ENCODE measurements around the gene MRPL19.
A peak's percentile ranks its signal among the peaks of the same experiment; 100 is the strongest.

MRPL19 gene

GRCh38 chr2:75616406-75616805 is 30.2 kb upstream of the MRPL19 start:
- no peak for DNase-seq (ENCODE audit: low spot score)

- no peak for DNase-seq (ENCODE audit: low spot score)
These were observed 29.6 kb upstream of the MRPL19 start for GRCh38 chr2:75616933-75617332.

- no peak for DNase-seq (ENCODE audit: low spot score)
These were observed 26.4 kb upstream of the MRPL19 start for GRCh38 chr2:75619956-75620740.

- no peak for DNase-seq (ENCODE audit: low spot score)
These were observed 25.4 kb upstream of the MRPL19 start for GRCh38 chr2:75621228-75621627.

- DNase-seq (ENCODE audit: low spot score), result no peak
These were observed 24.1 kb upstream of the MRPL19 start for GRCh38 chr2:75622500-75622899.

DNA sequence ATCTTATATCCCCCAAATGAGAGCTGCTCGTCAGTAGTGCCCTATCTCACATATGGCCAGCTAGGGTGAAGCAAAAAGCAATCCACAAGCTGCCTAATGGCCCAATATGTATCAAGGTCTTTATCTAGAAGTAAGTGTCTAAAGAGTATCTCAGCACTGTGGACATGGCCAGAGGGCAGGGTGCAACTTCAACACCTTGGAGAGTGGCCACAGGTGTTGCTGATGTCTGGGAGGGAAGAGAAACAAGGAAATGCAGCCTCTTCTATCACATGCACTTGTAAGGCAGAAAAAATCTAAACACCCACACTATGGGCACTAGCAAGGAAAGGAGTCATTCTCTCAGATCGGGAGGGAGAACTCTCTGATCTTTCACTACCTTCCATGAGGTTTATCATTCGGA is 23.7 kb upstream of the MRPL19 start:
- no peak for DNase-seq (ENCODE audit: low spot score)

DNA sequence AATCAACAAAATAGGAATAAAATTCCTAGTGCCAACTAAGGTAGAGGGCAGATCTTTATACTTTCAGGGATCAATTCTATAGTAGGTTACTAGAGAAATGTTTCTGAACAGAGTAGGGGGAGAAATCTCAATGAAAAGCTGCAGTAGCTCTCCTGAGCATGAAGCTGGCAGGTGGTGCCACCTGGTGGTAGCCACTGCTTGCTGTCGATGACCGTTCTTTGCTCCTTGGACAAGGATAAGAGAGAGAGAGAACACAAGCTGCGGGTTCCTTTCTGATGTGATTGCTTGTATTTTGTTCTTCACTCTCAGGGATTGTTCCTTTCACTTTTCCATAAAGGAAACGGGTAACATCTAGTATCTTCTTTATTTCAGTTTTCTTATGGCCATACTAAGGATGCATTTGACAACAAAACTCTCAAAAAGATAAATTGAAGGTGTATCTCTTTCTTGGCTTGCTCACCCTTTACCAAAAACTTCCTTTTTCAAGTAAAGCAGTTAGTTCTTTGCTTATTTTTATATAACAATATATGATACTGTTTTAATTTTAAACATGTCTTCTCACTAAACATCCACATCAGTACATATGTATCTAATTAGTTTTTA is 18.6 kb upstream of the MRPL19 start:
- peak; percentile 35 for DNase-seq (ENCODE audit: low spot score)

DNA sequence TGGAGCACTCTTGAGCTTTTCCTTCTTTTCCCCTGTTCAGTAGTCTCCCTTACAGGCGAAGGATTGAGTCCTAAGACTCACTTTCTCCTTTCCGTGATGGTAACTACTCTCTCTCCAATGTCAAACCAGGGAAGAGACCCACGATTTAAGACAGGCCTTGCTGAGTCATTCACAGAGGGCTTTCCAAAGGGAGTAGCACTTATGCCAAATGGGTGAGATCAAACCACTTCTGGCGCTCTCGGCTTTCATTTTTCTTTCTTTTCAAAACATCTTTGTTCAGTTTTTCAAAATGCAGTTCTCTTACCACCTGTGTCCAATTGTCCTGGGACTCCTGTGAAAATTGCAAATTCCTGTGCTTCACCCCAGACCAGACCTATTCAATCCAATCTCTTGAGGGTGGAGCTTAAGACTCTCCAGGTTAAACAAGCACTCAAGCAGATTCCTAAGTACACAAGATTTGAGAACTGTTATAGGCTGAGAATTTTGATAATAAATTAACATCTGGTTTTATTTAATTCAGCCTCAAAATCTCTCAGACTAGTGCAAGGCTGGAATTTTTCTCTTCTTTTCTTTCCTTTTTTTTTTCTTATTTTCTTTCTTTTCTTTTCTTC is 14.4 kb upstream of the MRPL19 start:
- DNase-seq (ENCODE audit: low spot score), result no peak

DNA sequence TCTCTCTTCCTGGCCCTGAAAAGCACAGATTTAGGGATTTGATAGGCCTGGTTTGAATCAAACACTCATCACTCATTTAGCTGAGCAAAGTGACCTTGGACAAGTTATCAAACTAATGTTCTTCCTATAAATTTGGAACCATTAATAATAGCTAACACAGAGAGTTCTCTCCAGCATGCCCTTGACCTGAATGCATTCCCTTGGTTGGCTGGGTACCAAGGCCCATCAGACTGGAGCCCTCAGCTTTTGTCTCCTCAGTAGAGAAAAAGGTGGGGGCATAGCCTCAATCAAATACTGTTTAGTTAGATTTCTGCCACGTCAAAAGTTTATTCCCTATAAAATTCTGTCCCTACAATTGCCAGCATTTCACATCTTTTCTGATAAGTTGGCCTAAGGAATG is 13.8 kb upstream of the MRPL19 start:
- DNase-seq (ENCODE audit: low spot score), result no peak

DNA sequence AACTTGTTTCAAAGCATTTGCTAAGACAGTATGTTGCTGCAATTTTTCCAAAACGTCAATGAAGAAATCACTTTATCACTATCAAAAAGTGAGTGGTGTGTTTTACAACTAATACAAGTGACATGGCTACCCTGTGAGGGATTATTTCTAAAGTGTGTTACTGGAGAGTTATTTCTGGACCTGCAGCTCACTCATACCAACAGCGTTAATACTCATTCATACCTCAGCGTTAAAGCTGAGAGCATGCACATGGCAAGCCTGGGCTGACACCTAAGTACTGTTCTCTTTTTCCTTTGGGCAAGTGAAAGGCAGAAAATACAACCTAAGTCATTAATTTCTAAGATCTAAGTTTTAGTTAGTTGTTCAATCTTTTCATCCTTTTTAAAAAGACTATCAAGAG is 13.0 kb upstream of the MRPL19 start:
- DNase-seq (ENCODE audit: low spot score), result no peak

- DNase-seq (ENCODE audit: low spot score), result no peak
These were observed 11.6 kb upstream of the MRPL19 start for GRCh38 chr2:75634945-75635344.

- no peak for DNase-seq (ENCODE audit: low spot score)
These were observed 9.0 kb upstream of the MRPL19 start for GRCh38 chr2:75637568-75637967.

DNA sequence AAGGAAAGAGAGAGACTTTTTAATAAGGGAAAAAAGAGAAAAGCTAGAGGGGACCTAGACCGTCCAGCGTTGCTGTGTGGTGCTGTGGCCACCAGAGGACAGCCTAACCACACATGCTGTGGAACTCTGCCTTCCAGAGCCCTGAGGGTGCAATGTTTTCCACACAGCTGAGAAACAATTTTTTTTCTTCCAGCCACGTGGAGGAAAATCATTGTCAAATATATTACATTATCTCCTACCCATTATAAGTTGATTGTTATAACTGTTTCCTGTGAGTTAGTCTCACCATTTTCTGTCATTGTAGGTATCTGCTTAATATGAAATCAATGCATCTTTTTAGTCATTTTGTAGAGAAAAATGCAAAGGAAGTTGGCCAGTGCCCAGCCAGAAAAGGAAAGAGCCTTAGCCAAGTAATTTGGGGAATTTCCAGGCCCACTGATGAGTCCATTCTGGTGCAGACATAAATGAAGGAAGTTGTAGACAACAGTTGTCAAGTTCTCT is 5.9 kb upstream of the MRPL19 start:
- peak; percentile 55 for DNase-seq (ENCODE audit: low spot score)

DNA sequence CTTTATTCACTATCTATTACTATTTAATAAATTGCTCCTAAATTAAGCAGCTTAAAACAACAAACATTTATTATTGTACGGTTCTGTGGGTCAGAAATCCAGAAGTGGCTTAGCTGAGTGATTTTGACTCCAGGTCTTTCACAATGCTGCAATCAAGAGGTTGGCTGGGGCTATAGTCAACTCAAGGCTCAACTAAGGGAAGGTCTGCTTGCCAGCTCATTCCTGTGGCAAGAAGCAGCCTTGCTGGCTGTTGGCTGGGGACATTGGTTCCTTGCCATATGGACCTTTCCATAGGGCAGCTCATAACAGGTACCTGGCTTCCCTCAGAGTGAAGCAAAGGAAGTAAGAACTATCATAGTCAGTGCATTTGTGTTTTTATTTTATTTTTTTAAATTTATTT is 5.0 kb upstream of the MRPL19 start:
- DNase-seq (ENCODE audit: low spot score), result no peak

DNA sequence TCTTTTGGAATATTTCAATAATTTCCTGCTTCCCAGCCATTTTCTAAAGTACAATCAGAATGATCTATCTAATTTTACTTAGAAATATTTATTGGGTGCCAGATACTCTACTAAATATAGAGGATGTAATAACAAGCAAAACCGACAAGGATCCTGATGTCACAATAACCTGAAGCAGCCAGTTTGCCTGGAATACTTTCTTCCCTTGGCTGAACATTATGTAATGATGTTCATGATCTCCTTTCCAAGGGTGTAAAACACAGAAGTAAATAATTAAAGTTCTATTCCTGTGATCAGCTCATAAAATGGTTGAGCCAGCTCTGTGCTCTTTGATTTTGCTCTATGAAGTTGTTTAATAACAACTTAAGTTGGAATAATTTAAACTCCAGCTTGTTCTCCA is 2.6 kb upstream of the MRPL19 start:
- DNase-seq (ENCODE audit: low spot score), result no peak

DNA sequence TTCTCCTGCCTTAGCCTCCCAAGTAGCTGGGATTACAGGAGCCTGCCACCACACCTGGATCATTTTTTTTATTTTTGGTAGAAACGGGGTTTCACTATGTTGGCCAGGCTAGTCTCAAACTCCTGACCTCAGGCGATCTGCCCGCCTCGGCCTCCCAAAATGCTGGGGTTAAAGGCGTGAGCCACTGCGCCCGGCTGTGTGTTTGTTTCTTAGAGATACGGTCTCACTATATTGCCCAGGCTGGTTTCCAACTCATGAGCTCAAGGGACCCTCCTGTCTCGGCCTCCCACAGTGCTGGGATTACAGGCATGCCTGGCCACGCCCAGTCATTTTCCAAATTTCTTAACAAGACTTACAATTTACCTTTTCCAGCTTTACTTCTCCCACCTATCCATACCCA is 940 bp upstream of the MRPL19 start:
- DNase-seq (ENCODE audit: low spot score), result no peak

- no peak for DNase-seq (ENCODE audit: low spot score)
These were observed 447 bp upstream of the MRPL19 start for GRCh38 chr2:75646090-75646582.

- DNase-seq (ENCODE audit: low spot score), result no peak
These were observed 1.2 kb downstream of the MRPL19 start for GRCh38 chr2:75647771-75648170.

DNA sequence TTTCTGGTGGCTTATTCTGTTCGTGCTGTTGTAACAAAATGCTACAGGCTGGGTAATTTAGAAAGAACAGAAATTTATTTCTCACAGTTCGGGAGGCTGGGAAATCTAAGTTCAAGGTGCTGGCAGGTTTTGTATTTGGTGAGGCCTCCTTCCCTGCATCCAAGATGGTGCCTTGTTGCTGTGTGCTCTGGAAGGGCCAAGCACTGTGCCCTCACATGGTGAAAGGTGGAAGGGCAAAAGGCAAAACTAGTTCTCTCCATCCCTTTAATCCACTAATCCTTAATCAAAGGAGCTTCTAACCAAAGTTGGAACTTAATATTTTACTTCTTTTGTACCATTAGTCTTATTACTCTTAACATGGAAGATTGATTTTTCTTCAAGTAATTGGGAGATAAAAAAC is 7.4 kb downstream of the MRPL19 start:
- no peak for DNase-seq (ENCODE audit: low spot score)

DNA sequence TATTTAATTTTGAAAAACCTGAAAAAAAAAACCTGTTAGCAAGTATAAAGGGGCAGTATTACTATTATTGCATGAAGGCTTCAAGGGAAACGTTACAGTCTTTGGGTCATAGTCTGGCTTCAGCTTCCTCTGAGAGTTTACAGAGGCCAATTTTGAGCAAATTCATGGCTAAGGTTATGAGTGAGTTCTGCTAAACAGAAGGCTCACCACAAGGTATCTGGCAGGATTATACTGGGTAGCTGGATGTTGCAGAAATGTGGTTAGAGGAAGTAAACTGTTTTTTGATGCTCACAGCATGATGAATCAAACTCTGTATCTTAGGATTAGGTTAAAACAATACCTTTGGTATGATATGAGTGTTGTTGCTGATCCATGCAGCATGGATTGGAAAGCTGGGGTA is 9.3 kb downstream of the MRPL19 start:
- no peak for DNase-seq (ENCODE audit: low spot score)

DNA sequence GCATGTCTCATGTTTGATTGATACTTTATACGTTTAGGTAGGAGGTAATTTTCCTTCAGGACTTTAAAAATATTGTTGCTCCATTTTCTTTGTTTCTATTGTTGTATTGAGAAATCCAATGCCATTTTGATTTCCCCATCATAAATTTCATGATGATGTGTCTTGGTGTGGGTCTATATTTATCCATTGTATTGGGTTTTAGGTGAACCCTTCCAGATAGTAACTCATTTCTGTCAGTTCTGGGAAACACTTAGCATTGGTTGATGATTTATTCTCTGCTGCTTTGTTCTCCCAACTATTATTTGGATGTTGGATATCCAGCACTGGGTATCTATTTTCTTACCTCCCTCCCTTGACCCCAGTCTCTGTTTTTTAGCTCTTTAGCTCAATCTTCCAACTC is 10.0 kb downstream of the MRPL19 start:
- no peak for DNase-seq (ENCODE audit: low spot score)

DNA sequence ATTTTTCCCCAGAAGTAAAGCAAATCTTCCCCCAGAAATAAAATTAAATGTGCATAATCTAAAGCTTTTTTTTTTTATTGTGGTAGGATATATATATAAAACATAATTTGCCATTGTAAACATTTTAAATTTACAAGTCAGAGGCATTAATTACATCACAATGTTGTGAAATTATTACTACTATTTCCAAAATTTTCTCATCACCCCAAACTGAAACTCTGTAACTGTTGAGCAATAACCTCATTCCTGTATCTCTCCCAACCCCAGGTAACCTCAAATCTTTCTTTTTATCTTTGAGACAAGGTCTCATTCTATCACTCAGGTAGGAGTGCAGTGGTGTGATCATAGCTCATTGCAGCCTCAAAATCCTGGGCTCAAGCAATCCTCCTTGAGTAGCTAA is 11.2 kb downstream of the MRPL19 start:
- DNase-seq (ENCODE audit: low spot score), result no peak

DNA sequence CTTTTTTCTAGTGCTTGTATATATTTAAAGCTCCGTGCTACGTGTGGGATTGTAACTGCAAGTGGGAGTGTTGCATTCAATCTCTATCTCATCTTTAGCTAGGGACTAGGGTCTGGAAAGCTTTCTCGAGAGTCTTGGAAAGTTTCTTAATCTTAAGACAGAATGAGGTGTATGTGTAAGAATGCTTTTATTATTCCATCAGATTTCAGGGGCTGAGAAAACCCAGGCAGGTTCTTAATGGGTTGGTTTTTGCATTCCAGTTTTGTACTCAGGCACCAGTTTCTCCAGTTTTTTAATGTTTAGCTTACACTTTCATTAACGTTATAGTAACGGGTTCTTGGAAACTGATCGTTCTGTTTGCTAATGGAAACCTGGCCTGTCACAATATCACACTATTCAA is 20.3 kb downstream of the MRPL19 start:
- no peak for DNase-seq (ENCODE audit: low spot score)
